Neural progenitor cell (in vitro differentiated cells): Measurements from ENCODE around the gene CFAP74. TPM values are rescaled to one million over a fixed set of nuclear protein-coding genes. Genes with fewer than 3 reads are reported as not detected.

Experiments used
- DNase-seq: peaks from one replicate; pipeline ENCODE4 v3.0.0-alpha.2; 2016; ENCODE audit warnings: low spot score
- H2AFZ ChIP-seq: fragments of 200-600 bp; sonication (generic); replicated peaks from 2 replicates; pipeline ENCODE4 v1.6.1; 2016; ENCODE audit warnings: antibody characterized with exemption
- H3F3A ChIP-seq: fragments of 200-600 bp; sonication (generic); 2 replicates; pipeline ENCODE4 v1.6.1; 2016; ENCODE audit warnings: antibody characterized with exemption, low read depth
- H3K27ac ChIP-seq: fragments of 200-600 bp; sonication (generic); 2 replicates; pipeline ENCODE4 v1.5.1; 2016; ENCODE audit warnings: mild to moderate bottlenecking
- H3K27me3 ChIP-seq: fragments of 200-600 bp; sonication (generic); 2 replicates; pipeline ENCODE4 v1.6.1; 2016; ENCODE audit warnings: mild to moderate bottlenecking, moderate library complexity
- H3K36me3 ChIP-seq: fragments of 200-600 bp; sonication (generic); 2 replicates; pipeline ENCODE4 v1.5.1; 2016
- H3K4me1 ChIP-seq: fragments of 200-600 bp; sonication (generic); 2 replicates; pipeline ENCODE4 v1.6.1; 2016; ENCODE audit warnings: mixed run types
- H3K4me2 ChIP-seq: fragments of 200-600 bp; sonication (generic); 2 replicates; pipeline ENCODE4 v1.6.1; 2016
- H3K4me3 ChIP-seq: fragments of 200-600 bp; sonication (generic); 2 replicates; pipeline ENCODE4 v1.5.1; 2016
- H3K79me2 ChIP-seq: fragments of 200-600 bp; sonication (generic); 2 replicates; pipeline ENCODE4 v1.6.1; 2016; ENCODE audit warnings: low read depth
- H3K9ac ChIP-seq: fragments of 200-600 bp; sonication (generic); 2 replicates; pipeline ENCODE4 v1.6.1; 2016
- H3K9me3 ChIP-seq: fragments of 200-600 bp; sonication (generic); 2 replicates; pipeline ENCODE4 v1.5.1; 2016; ENCODE audit warnings: low read depth
- H4K20me1 ChIP-seq: fragments of 200-600 bp; sonication (generic); 2 replicates; pipeline ENCODE4 v1.6.1; 2016; ENCODE audit warnings: low read depth
- H3K27ac Mint-ChIP-seq: 3 replicates; pipeline ENCODE4 v1.8.0; 2021; ENCODE audit warnings: mixed read lengths
- H3K27me3 Mint-ChIP-seq: 2 replicates; pipeline ENCODE4 v1.8.0; 2022; ENCODE audit warnings: low read depth, mild to moderate bottlenecking, inconsistent platforms, moderate library complexity, mixed read lengths; ENCODE audit not compliant: insufficient read depth
- H3K36me3 Mint-ChIP-seq: 3 replicates; pipeline ENCODE4 v1.8.0; 2021; ENCODE audit warnings: mixed read lengths
- H3K4me1 Mint-ChIP-seq: 3 replicates; pipeline ENCODE4 v1.8.0; 2021; ENCODE audit warnings: mixed read lengths
- H3K4me3 Mint-ChIP-seq: 3 replicates; pipeline ENCODE4 v1.8.0; 2021; ENCODE audit warnings: mild to moderate bottlenecking, moderate library complexity, mixed read lengths
- H3K9me3 Mint-ChIP-seq: 3 replicates; pipeline ENCODE4 v1.8.0; 2020; ENCODE audit warnings: mixed read lengths
- EZH2 ChIP-seq: fragments of 200-600 bp; sonication (generic); IDR thresholded peaks from 2 replicates; pipeline ENCODE4 v1.6.1; 2017; ENCODE audit warnings: antibody characterized with exemption, mild to moderate bottlenecking, moderate library complexity
- EZH2phosphoT487 ChIP-seq: fragments of 200-600 bp; sonication (generic); IDR thresholded peaks from 2 replicates; pipeline ENCODE4 v1.6.1; 2017; ENCODE audit warnings: antibody characterized with exemption
- total RNA-seq: library from RNA; depleted of rRNA; stranded (reverse); fragments of >200 nt; gene quantifications from 2 replicates; pipeline ENCODE4 v1.2.3, GENCODE V29; 2015; ENCODE audit warnings: low replicate concordance
- TF ChIP-seq, protein P1 (sequence below): fragments of 200-600 bp; sonication (generic); IDR thresholded peaks from 2 replicates; pipeline ENCODE4 v1.5.1; 2017; ENCODE audit warnings: antibody characterized with exemption, mild to moderate bottlenecking

CFAP74 gene
- total RNA-seq, 1 donor from 2014 or later: not detected

GRCh38 chr1:2000850-2001249, 2.7 kb downstream of the CFAP74 start:
- Mint-ChIP-seq H3K36me3 (no peaks in the 10 kb centered on the region), H3K9me3 (peaks cover 2% of the 10 kb centered on the region), H3K4me3 (peak overlapping the region; percentile 10), H3K4me1 (peaks cover 21% of the 10 kb centered on the region), H3K27ac (no peak overlapping the region), H3K27me3 (peaks cover 5% of the 10 kb centered on the region)
- Histone ChIP-seq H3K27me3 (peaks cover 10% of the 10 kb centered on the region), H3K27ac (no peak overlapping the region), H3K9ac (no peak overlapping the region), H3K4me1 (peaks cover 8% of the 10 kb centered on the region), H3K79me2 (no peaks in the 10 kb centered on the region), H3K4me2 (no peak overlapping the region), H2AFZ (no peak overlapping the region), H3F3A (peaks cover 3% of the 10 kb centered on the region), H3K36me3 (no peaks in the 10 kb centered on the region), H4K20me1 (no peaks in the 10 kb centered on the region), H3K9me3 (no peaks in the 10 kb centered on the region), H3K4me3 (no peak overlapping the region)
- TF ChIP-seq, protein P1, sequence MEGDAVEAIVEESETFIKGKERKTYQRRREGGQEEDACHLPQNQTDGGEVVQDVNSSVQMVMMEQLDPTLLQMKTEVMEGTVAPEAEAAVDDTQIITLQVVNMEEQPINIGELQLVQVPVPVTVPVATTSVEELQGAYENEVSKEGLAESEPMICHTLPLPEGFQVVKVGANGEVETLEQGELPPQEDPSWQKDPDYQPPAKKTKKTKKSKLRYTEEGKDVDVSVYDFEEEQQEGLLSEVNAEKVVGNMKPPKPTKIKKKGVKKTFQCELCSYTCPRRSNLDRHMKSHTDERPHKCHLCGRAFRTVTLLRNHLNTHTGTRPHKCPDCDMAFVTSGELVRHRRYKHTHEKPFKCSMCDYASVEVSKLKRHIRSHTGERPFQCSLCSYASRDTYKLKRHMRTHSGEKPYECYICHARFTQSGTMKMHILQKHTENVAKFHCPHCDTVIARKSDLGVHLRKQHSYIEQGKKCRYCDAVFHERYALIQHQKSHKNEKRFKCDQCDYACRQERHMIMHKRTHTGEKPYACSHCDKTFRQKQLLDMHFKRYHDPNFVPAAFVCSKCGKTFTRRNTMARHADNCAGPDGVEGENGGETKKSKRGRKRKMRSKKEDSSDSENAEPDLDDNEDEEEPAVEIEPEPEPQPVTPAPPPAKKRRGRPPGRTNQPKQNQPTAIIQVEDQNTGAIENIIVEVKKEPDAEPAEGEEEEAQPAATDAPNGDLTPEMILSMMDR: no peak
- TF ChIP-seq EZH2phosphoT487: no peak
- TF ChIP-seq EZH2: no peak
- no peak for DNase-seq

DNA sequence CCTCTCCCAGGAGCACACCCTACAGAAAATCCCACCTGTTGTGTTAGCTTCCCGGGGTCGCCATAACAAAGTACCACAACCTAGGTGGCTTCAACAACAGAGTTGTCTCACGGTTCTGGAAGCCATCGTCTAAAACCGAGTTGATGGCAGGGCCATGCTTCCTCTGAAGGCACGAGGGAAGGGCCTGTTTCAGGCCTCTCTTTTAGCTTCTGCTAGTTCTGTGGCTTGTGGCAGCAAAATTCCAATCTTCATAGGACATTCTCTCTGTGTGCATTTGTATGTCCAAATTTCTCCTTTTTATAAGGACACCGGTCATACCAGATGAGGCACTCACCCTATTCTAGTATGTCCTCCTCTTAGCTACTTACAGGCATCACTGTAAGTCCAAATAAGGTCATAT, 3.2 kb downstream of the CFAP74 start:
- no peak overlapping the region for H2AFZ ChIP-seq
- peaks cover 5% of the 10 kb centered on the region for H3K27me3 Mint-ChIP-seq
- H3K27ac ChIP-seq: no peak overlapping the region
- no peak overlapping the region for H3K4me3 ChIP-seq
- peaks cover 8% of the 10 kb centered on the region for H3K4me1 ChIP-seq
- no peaks in the 10 kb centered on the region for H3K9me3 ChIP-seq
- H3F3A ChIP-seq: peaks cover 3% of the 10 kb centered on the region
- H4K20me1 ChIP-seq: no peaks in the 10 kb centered on the region
- TF ChIP-seq, protein P1: no peak
- TF ChIP-seq EZH2 (no peak), EZH2phosphoT487 (no peak)
- H3K9me3 Mint-ChIP-seq: peaks cover 2% of the 10 kb centered on the region
- H3K36me3 ChIP-seq: no peaks in the 10 kb centered on the region
- H3K36me3 Mint-ChIP-seq: no peaks in the 10 kb centered on the region
- no peak overlapping the region for H3K27ac Mint-ChIP-seq
- no peak overlapping the region for H3K4me3 Mint-ChIP-seq
- no peaks in the 10 kb centered on the region for H3K79me2 ChIP-seq
- H3K4me2 ChIP-seq: no peak overlapping the region
- peaks cover 21% of the 10 kb centered on the region for H3K4me1 Mint-ChIP-seq
- DNase-seq: no peak
- peaks cover 10% of the 10 kb centered on the region for H3K27me3 ChIP-seq
- H3K9ac ChIP-seq: no peak overlapping the region

DNA sequence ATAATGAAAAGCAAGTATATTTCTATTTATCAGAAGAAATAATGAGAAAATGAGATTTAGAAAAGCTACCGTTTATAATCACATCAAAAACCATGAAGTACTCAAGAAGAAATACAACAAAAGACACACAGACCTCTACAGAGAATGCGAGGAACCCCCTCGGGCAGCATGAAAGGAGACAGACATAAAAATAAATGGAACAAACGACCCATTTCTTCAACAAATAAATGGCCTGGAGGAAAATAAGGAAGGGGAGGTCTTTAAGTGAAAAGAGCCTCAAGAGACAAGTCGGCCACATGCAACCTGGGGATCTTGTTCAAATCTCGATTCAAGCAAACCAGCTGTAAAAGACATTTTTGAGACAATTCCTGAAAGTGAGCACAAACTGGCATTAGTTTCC, 6.0 kb downstream of the CFAP74 start:
- Histone ChIP-seq H3K79me2 (no peaks in the 10 kb centered on the region), H3F3A (peaks cover 5% of the 10 kb centered on the region), H3K4me2 (no peak overlapping the region), H4K20me1 (no peaks in the 10 kb centered on the region), H3K9me3 (no peaks in the 10 kb centered on the region), H3K4me3 (no peak overlapping the region), H3K9ac (no peak overlapping the region), H3K27ac (no peak overlapping the region), H3K36me3 (no peaks in the 10 kb centered on the region), H2AFZ (no peak overlapping the region), H3K27me3 (no peaks in the 10 kb centered on the region), H3K4me1 (peaks cover 8% of the 10 kb centered on the region)
- no peaks in the 10 kb centered on the region for H3K36me3 Mint-ChIP-seq
- peaks cover 5% of the 10 kb centered on the region for H3K9me3 Mint-ChIP-seq
- peaks cover 9% of the 10 kb centered on the region for H3K27me3 Mint-ChIP-seq
- no peak overlapping the region for H3K27ac Mint-ChIP-seq
- DNase-seq: no peak
- H3K4me3 Mint-ChIP-seq: no peak overlapping the region
- TF ChIP-seq EZH2 (no peak), EZH2phosphoT487 (no peak)
- TF ChIP-seq, protein P1: no peak
- peaks cover 22% of the 10 kb centered on the region for H3K4me1 Mint-ChIP-seq
